ENCODE measurements around the gene UBE2Z.

DNA sequence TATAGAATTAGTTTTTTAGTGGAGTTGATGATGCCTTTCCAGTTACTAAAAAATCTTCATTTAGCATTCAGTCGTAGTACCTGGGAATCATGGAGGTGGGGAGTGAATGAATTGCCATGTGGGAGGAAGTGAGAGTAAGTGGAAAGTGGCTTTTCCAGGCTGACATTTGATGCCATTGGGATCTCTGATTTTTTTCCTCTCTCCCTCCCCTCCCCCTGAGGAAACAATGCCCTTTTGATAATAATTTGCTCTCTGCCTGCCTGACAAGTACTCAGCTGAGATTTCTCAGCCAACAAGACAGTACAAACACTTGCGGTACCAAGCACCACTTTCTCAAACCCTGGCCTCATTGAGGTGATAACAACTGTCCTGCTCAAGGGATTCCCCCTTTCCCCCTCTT is 2.2 kb downstream of the UBE2Z start:
- no peak for TF ChIP-seq CTCF (IDR thresholded peaks at IDR 0.05; ENCODE audit: borderline replicate concordance, extremely low read depth, low read length, poor library complexity, severe bottlenecking)
- no peak for TF ChIP-seq EZH2 (IDR thresholded peaks at IDR 0.05; ENCODE audit: borderline replicate concordance, low read depth, low read length, severe bottlenecking)

Data from DND-41 (cell line).